OCI-LY7 (cell line): ENCODE results near the gene PDHX. TPM values are rescaled to one million over a fixed set of nuclear protein-coding genes. Genes with fewer than 3 reads are reported as not detected.

ENCODE experiments used
- BruUV-seq: library from RNA; stranded (reverse); fragments of 400-500 nt; replicated peaks from 2 replicates; lab custom pipeline; 2021; lab: Mats Ljungman, UMichigan
- CTCF ChIA-PET: fragments of 300-600 bp; sonication (Branson Sonifier 250); formaldehyde crosslinking; loops from one replicate; lab custom pipeline; 2022; ENCODE audit warnings: antibody characterized with exemption; ENCODE audit not compliant: unreplicated experiment; lab: Charles Lee
- POLR2A ChIA-PET: fragments of 300-600 bp; sonication (Branson Sonifier 250); formaldehyde crosslinking; loops from one replicate; lab custom pipeline; 2022; ENCODE audit warnings: antibody characterized with exemption; lab: Charles Lee
- DNase-seq: peaks from one replicate; pipeline ENCODE4 v3.0.0-alpha.2; 2015; ENCODE audit warnings: low spot score
- H2AFZ ChIP-seq: fragments of 200-600 bp; sonication (generic), shearing (Covaris generic); 2 replicates; pipeline ENCODE4 v1.6.1; 2014; ENCODE audit warnings: mild to moderate bottlenecking, antibody characterized with exemption, low read length, moderate library complexity
- H3K27ac ChIP-seq: fragments of 200-600 bp; sonication (generic); 2 replicates; pipeline ENCODE4 v1.5.1; 2014; ENCODE audit warnings: mixed run types, low read depth, mild to moderate bottlenecking, moderate library complexity, low read length, inconsistent platforms; ENCODE audit not compliant: poor library complexity, severe bottlenecking
- H3K36me3 ChIP-seq: fragments of 200-600 bp; sonication (generic); 2 replicates; pipeline ENCODE4 v1.6.1; 2014; ENCODE audit warnings: mild to moderate bottlenecking, antibody characterized with exemption, low read length, moderate library complexity, mixed read lengths; ENCODE audit not compliant: insufficient read depth
- H3K4me1 ChIP-seq: fragments of 200-600 bp; sonication (generic); 2 replicates; pipeline ENCODE4 v1.5.1; 2014; ENCODE audit warnings: mild to moderate bottlenecking, low read length; ENCODE audit not compliant: insufficient read depth, poor library complexity, severe bottlenecking
- H3K4me2 ChIP-seq: fragments of 200-600 bp; sonication (generic); 2 replicates; pipeline ENCODE4 v1.6.1; 2014; ENCODE audit warnings: mild to moderate bottlenecking, low read length
- H3K4me3 ChIP-seq: fragments of 200-600 bp; sonication (generic); 2 replicates; pipeline ENCODE4 v1.5.1; 2014; ENCODE audit warnings: mild to moderate bottlenecking, low read depth, low read length; ENCODE audit not compliant: poor library complexity, severe bottlenecking
- H3K79me2 ChIP-seq: fragments of 200-600 bp; sonication (generic); 2 replicates; pipeline ENCODE4 v1.6.1; 2016; ENCODE audit warnings: low read depth, mild to moderate bottlenecking, low read length, moderate library complexity, mixed read lengths; ENCODE audit not compliant: insufficient read depth
- H3K9me2 ChIP-seq: fragments of 200-600 bp; sonication (generic); 2 replicates; pipeline ENCODE4 v1.6.1; 2016; ENCODE audit warnings: mild to moderate bottlenecking, low read length, mixed read lengths; ENCODE audit not compliant: insufficient read depth
- H3K9me3 ChIP-seq: fragments of 200-600 bp; sonication (generic); 2 replicates; pipeline ENCODE4 v1.6.1; 2014; ENCODE audit warnings: mild to moderate bottlenecking, mixed run types, low read length, mixed read lengths
- H4K20me1 ChIP-seq: fragments of 200-600 bp; sonication (generic); 2 replicates; pipeline ENCODE4 v1.6.1; 2014; ENCODE audit warnings: mild to moderate bottlenecking, antibody characterized with exemption, low read length, moderate library complexity, mixed read lengths; ENCODE audit not compliant: insufficient read depth
- EZH2phosphoT487 ChIP-seq: fragments of 200-600 bp; sonication (generic); IDR thresholded peaks from 2 replicates; pipeline ENCODE4 v1.6.1; 2018; ENCODE audit warnings: low read depth, borderline replicate concordance, mild to moderate bottlenecking, mixed run types, antibody characterized with exemption, low read length, moderate library complexity, mixed read lengths
- intact Hi-C: fragments of 100-400 bp; cut with micrococcal nuclease; formaldehyde crosslinking; loops from one replicate; pipeline ENCODE4 v1.10.0; 2022; ENCODE audit not compliant: unreplicated experiment
- total RNA-seq, 2 experiments: library from RNA; depleted of rRNA in 1 of 2; stranded (reverse); fragments of >200 nt in 1 of 2; shearing (Covaris generic) in 1 of 2; gene quantifications; 2 replicates each; pipeline ENCODE4 v1.2.3, GENCODE V29; 2014 to 2022
- TF ChIP-seq, protein P1 (sequence below): fragments of 200-600 bp; sonication (generic); conservative IDR thresholded peaks from 2 replicates; pipeline ENCODE4 v1.5.1; 2014; ENCODE audit warnings: mild to moderate bottlenecking, antibody characterized with exemption, low read length, moderate library complexity, mixed read lengths

PDHX gene
- total RNA-seq, 2 experiments from 2014 or later: 18.0 to 50.9 TPM

GRCh38 chr11:34975482-34975881 is 59.1 kb downstream of the PDHX start:
- no peak overlapping the region for H3K4me2 ChIP-seq
- BruUV-seq: no TSS peak
- no peak overlapping the region for H2AFZ ChIP-seq
- H3K4me1 ChIP-seq: no peaks in the 10 kb centered on the region
- intact Hi-C loops: no loop called here
- no peak overlapping the region for H3K4me3 ChIP-seq
- no peak overlapping the region for H3K27ac ChIP-seq
- H3K9me2 ChIP-seq: no peaks in the 10 kb centered on the region
- H3K9me3 ChIP-seq: no peaks in the 10 kb centered on the region
- H3K36me3 ChIP-seq: peaks cover 26% of the 10 kb centered on the region
- TF ChIP-seq EZH2phosphoT487: no peak
- TF ChIP-seq, protein P1, sequence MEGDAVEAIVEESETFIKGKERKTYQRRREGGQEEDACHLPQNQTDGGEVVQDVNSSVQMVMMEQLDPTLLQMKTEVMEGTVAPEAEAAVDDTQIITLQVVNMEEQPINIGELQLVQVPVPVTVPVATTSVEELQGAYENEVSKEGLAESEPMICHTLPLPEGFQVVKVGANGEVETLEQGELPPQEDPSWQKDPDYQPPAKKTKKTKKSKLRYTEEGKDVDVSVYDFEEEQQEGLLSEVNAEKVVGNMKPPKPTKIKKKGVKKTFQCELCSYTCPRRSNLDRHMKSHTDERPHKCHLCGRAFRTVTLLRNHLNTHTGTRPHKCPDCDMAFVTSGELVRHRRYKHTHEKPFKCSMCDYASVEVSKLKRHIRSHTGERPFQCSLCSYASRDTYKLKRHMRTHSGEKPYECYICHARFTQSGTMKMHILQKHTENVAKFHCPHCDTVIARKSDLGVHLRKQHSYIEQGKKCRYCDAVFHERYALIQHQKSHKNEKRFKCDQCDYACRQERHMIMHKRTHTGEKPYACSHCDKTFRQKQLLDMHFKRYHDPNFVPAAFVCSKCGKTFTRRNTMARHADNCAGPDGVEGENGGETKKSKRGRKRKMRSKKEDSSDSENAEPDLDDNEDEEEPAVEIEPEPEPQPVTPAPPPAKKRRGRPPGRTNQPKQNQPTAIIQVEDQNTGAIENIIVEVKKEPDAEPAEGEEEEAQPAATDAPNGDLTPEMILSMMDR: no peak
- H3K79me2 ChIP-seq: no peaks in the 10 kb centered on the region
- no peaks in the 10 kb centered on the region for H4K20me1 ChIP-seq
- ChIA-PET CTCF (no interaction called here), POLR2A (interaction anchor here (0.7 to 1.8 kb wide), 4 partner anchors 9 to 72 kb away, joined by 3 to 5 read pairs (median 4); no protein-coding TSS in a partner anchor)
- DNase-seq: no peak

- CTCF ChIA-PET: no interaction called here
- H3K79me2 ChIP-seq: no peaks in the 10 kb centered on the region
- H2AFZ ChIP-seq: no peak overlapping the region
- TF ChIP-seq, protein P1: no peak
- TF ChIP-seq EZH2phosphoT487: no peak
- no peaks in the 10 kb centered on the region for H4K20me1 ChIP-seq
- H3K27ac ChIP-seq: no peak overlapping the region
- H3K4me3 ChIP-seq: no peak overlapping the region
- no peak for DNase-seq
- POLR2A ChIA-PET: interaction anchor here (0.7 to 1.0 kb wide), 4 partner anchors 10 to 20 kb away, joined by 3 to 5 read pairs (median 4); no protein-coding TSS in a partner anchor
- no TSS peak for BruUV-seq
- no peaks in the 10 kb centered on the region for H3K9me3 ChIP-seq
- intact Hi-C loops: no loop called here
- H3K9me2 ChIP-seq: no peaks in the 10 kb centered on the region
- peaks cover 20% of the 10 kb centered on the region for H3K36me3 ChIP-seq
- no peaks in the 10 kb centered on the region for H3K4me1 ChIP-seq
- no peak overlapping the region for H3K4me2 ChIP-seq
Observed at GRCh38 chr11:34976496-34977088, 60.2 kb downstream of the PDHX start.
